ENCODE results near the gene PIEZO1. TPM values are rescaled to one million over a fixed set of nuclear protein-coding genes. Genes with fewer than 3 reads are reported as not detected.
A peak's percentile ranks its signal among the peaks of the same experiment; 100 is the strongest.

Gene PIEZO1
- total RNA-seq, 1 donor from 2014 or later = 5.5 TPM

- H3K9me3 ChIP-seq (ENCODE audit: low read depth) = no peaks in the 10 kb centered on the region
- no peaks in the 10 kb centered on the region for H3K4me1 Mint-ChIP-seq
- no peak overlapping the region for H3K9ac ChIP-seq
- H3K4me3 ChIP-seq = no peak overlapping the region
- peaks cover 2% of the 10 kb centered on the region for H3K27me3 Mint-ChIP-seq (ENCODE audit: insufficient read depth, low read depth)
- H3K4me1 ChIP-seq = no peaks in the 10 kb centered on the region
- H3F3A ChIP-seq (ENCODE audit: low read depth) = no peaks in the 10 kb centered on the region
- no peaks in the 10 kb centered on the region for H3K36me3 ChIP-seq
- no peak overlapping the region for H3K4me2 ChIP-seq
- no peak for DNase-seq (ENCODE audit: low spot score)
- H3K79me2 ChIP-seq (ENCODE audit: low read depth) = peaks cover 7% of the 10 kb centered on the region
- H3K27ac ChIP-seq = no peak overlapping the region
- no peak overlapping the region for H2AFZ ChIP-seq (replicated peaks)
- no peaks in the 10 kb centered on the region for H3K27me3 ChIP-seq
- no peaks in the 10 kb centered on the region for H3K9me3 Mint-ChIP-seq
- TF ChIP-seq CTCF (IDR thresholded peaks at IDR 0.05) = no peak
- TF ChIP-seq EZH2phosphoT487 (IDR thresholded peaks at IDR 0.05) = no peak
- TF ChIP-seq EZH2 (IDR thresholded peaks at IDR 0.05) = no peak
- no peaks in the 10 kb centered on the region for H4K20me1 ChIP-seq (ENCODE audit: low read depth)
- no peak overlapping the region for H3K4me3 Mint-ChIP-seq
- peaks cover 3% of the 10 kb centered on the region for H3K36me3 Mint-ChIP-seq
- H3K27ac Mint-ChIP-seq = no peak overlapping the region
Observed at GRCh38 chr16:88713568-88714419, 71.2 kb downstream of the PIEZO1 start.

GRCh38 chr16:88713054-88713453, 72.0 kb downstream of the PIEZO1 start:
- Mint-ChIP-seq H3K27me3 (ENCODE audit: insufficient read depth, low read depth) (peaks cover 2% of the 10 kb centered on the region), H3K4me1 (no peaks in the 10 kb centered on the region), H3K9me3 (no peaks in the 10 kb centered on the region), H3K27ac (no peak overlapping the region), H3K36me3 (peaks cover 3% of the 10 kb centered on the region), H3K4me3 (no peak overlapping the region)
- no peak for TF ChIP-seq CTCF (IDR thresholded peaks at IDR 0.05)
- TF ChIP-seq EZH2 (IDR thresholded peaks at IDR 0.05) = no peak
- TF ChIP-seq EZH2phosphoT487 (IDR thresholded peaks at IDR 0.05) = no peak
- H3K4me1 ChIP-seq = no peaks in the 10 kb centered on the region
- H3K79me2 ChIP-seq (ENCODE audit: low read depth) = peaks cover 7% of the 10 kb centered on the region
- no peak overlapping the region for H3K4me2 ChIP-seq
- H3K9ac ChIP-seq = no peak overlapping the region
- H3K9me3 ChIP-seq (ENCODE audit: low read depth) = no peaks in the 10 kb centered on the region
- no peaks in the 10 kb centered on the region for H3F3A ChIP-seq (ENCODE audit: low read depth)
- no peak overlapping the region for H3K4me3 ChIP-seq
- H3K27ac ChIP-seq = no peak overlapping the region
- H3K27me3 ChIP-seq = no peaks in the 10 kb centered on the region
- H3K36me3 ChIP-seq = no peaks in the 10 kb centered on the region
- H2AFZ ChIP-seq (replicated peaks) = no peak overlapping the region
- no peaks in the 10 kb centered on the region for H4K20me1 ChIP-seq (ENCODE audit: low read depth)
- no peak for DNase-seq (ENCODE audit: low spot score)

GRCh38 chr16:88712362-88712979, 72.5 kb downstream of the PIEZO1 start:
- no peaks in the 10 kb centered on the region for H3K27me3 ChIP-seq
- no peak for TF ChIP-seq EZH2phosphoT487 (IDR thresholded peaks at IDR 0.05)
- TF ChIP-seq EZH2 (IDR thresholded peaks at IDR 0.05) = no peak
- no peak for TF ChIP-seq CTCF (IDR thresholded peaks at IDR 0.05)
- no peak overlapping the region for H3K27ac Mint-ChIP-seq
- peaks cover 3% of the 10 kb centered on the region for H3K36me3 Mint-ChIP-seq
- H3K9me3 ChIP-seq (ENCODE audit: low read depth) = no peaks in the 10 kb centered on the region
- H3K4me1 ChIP-seq = no peaks in the 10 kb centered on the region
- no peak overlapping the region for H3K4me2 ChIP-seq
- H3K27ac ChIP-seq = peak overlapping the region; percentile 53
- peaks cover 2% of the 10 kb centered on the region for H3K27me3 Mint-ChIP-seq (ENCODE audit: insufficient read depth, low read depth)
- H3K4me3 ChIP-seq = no peak overlapping the region
- H3K79me2 ChIP-seq (ENCODE audit: low read depth) = peaks cover 12% of the 10 kb centered on the region
- H3F3A ChIP-seq (ENCODE audit: low read depth) = no peaks in the 10 kb centered on the region
- no peak overlapping the region for H3K9ac ChIP-seq
- DNase-seq (ENCODE audit: low spot score) = no peak
- H3K4me3 Mint-ChIP-seq = no peak overlapping the region
- peaks cover 2% of the 10 kb centered on the region for H3K4me1 Mint-ChIP-seq
- H3K9me3 Mint-ChIP-seq = no peaks in the 10 kb centered on the region
- H3K36me3 ChIP-seq = no peaks in the 10 kb centered on the region
- no peak overlapping the region for H2AFZ ChIP-seq (replicated peaks)
- H4K20me1 ChIP-seq (ENCODE audit: low read depth) = no peaks in the 10 kb centered on the region
